GM12878 (cell line): ENCODE results near the gene KRTAP5-6. TPM values are rescaled to one million over a fixed set of nuclear protein-coding genes. Genes with fewer than 3 reads are reported as not detected.

Experiments used
- ATAC-seq: fragments of 200-7000 bp; cut with Tn5 transposase; 3 replicates; pipeline ENCODE4 v1.9.1; 2020; ENCODE audit warnings: mild to moderate bottlenecking, moderate library complexity
- Bru-seq: library from RNA; stranded (reverse); fragments of 400-500 nt; gene quantifications from one replicate; lab custom pipeline; 2021; lab: Mats Ljungman, UMichigan
- BruChase-seq, 2 experiments: library from RNA; stranded (reverse); fragments of 400-500 nt; gene quantifications; one replicate each; lab custom pipeline; 2021; lab: Mats Ljungman, UMichigan
- BruUV-seq: library from RNA; stranded (reverse); fragments of 400-500 nt; replicated peaks from 2 replicates; lab custom pipeline; 2021; lab: Mats Ljungman, UMichigan
- CTCF ChIA-PET: fragments of 300-600 bp; sonication (Branson Sonifier 250); formaldehyde crosslinking; extraction: SDS; loops from one replicate; lab custom pipeline; 2021; ENCODE audit warnings: inconsistent platforms; lab: Yijun Ruan, JAX
- POLR2A ChIA-PET: fragments of 350-600 bp; formaldehyde crosslinking; extraction: SDS; loops from one replicate; lab custom pipeline; 2021; ENCODE audit warnings: inconsistent platforms; lab: Charles Lee
- RAD21 ChIA-PET: fragments of 300-600 bp; sonication (Branson Sonifier 250); formaldehyde crosslinking; loops from one replicate; lab custom pipeline; 2023; ENCODE audit warnings: antibody characterized with exemption; ENCODE audit not compliant: unreplicated experiment; lab: Charles Lee
- SMC1A ChIA-PET: fragments of 300-600 bp; sonication (Branson Sonifier 250); formaldehyde crosslinking; loops from one replicate; lab custom pipeline; 2023; ENCODE audit not compliant: unreplicated experiment, uncharacterized antibody; lab: Charles Lee
- DNase-seq: peaks from one replicate; pipeline ENCODE4 v3.0.0-alpha.2; 2011; ENCODE audit warnings: low read depth, low spot score
- FAIRE-seq: peaks from 3 replicates; lab custom pipeline; 2011; peaks lifted over from hg19 to GRCh38; lab: Jason Lieb, UNC
- H2AFZ ChIP-seq: 2 replicates; pipeline ENCODE4 v1.6.0; 2011; ENCODE audit warnings: low read depth, low read length, control low read depth; ENCODE audit not compliant: control insufficient read depth
- H3K27ac ChIP-seq: 2 replicates; pipeline ENCODE4 v1.5.1; 2011; ENCODE audit warnings: control low read depth; ENCODE audit not compliant: control insufficient read depth, insufficient read depth
- H3K27me3 ChIP-seq, 2 experiments: replicated peaks in 1 of 2; 2 replicates each; pipeline versions ENCODE4 v1.6.0 to v1.6.1; 2011; ENCODE audit warnings: low read length in 1 of 2; ENCODE audit not compliant: control insufficient read depth in 2 of 2, insufficient read depth in 2 of 2
- H3K36me3 ChIP-seq, 2 experiments: 2 replicates each; pipeline ENCODE4 v1.5.1; 2011; ENCODE audit warnings: low read length in 1 of 2; ENCODE audit not compliant: control insufficient read depth in 2 of 2, insufficient read depth in 2 of 2
- H3K4me1 ChIP-seq: 2 replicates; pipeline ENCODE4 v1.6.1; 2011; ENCODE audit warnings: mild to moderate bottlenecking, low read length, moderate library complexity, mixed read lengths; ENCODE audit not compliant: control insufficient read depth, insufficient read depth
- H3K4me2 ChIP-seq: 2 replicates; pipeline ENCODE4 v1.6.0; 2011; ENCODE audit warnings: control low read depth; ENCODE audit not compliant: control insufficient read depth, insufficient read depth
- H3K4me3 ChIP-seq: fragments of 200-600 bp; sonication (generic); 2 replicates; pipeline ENCODE4 v1.5.1; 2016
- H3K79me2 ChIP-seq: 2 replicates; pipeline ENCODE4 v1.6.0; 2011; ENCODE audit warnings: low read length; ENCODE audit not compliant: control insufficient read depth, insufficient read depth
- H3K9ac ChIP-seq: 2 replicates; pipeline ENCODE4 v1.8.0; 2011; ENCODE audit warnings: low read length, control low read depth, mixed read lengths; ENCODE audit not compliant: control insufficient read depth, insufficient read depth
- H3K9me3 ChIP-seq: replicated peaks from 3 replicates; pipeline ENCODE4 v1.5.1; 2011; ENCODE audit warnings: mild to moderate bottlenecking, low read length; ENCODE audit not compliant: control insufficient read depth, insufficient read depth
- H4K20me1 ChIP-seq: 2 replicates; pipeline ENCODE4 v1.6.0; 2011; ENCODE audit not compliant: control insufficient read depth, insufficient read depth
- BCL11A ChIP-seq: IDR thresholded peaks from 2 replicates; pipeline ENCODE4 v1.6.1; 2011; ENCODE audit warnings: low read depth, low read length
- CREM ChIP-seq: IDR thresholded peaks from 2 replicates; pipeline ENCODE4 v1.6.1; 2014; ENCODE audit warnings: antibody characterized with exemption, low read depth
- EP300 ChIP-seq, 2 experiments: fragments of 150-350 bp in 1 of 2; IDR thresholded peaks; 2 replicates each; pipeline ENCODE4 v1.6.1; 2011 to 2012; ENCODE audit warnings: low read depth in 2 of 2, low read length in 2 of 2, borderline replicate concordance in 1 of 2, improper control_type of control experiment in 1 of 2, inconsistent platforms in 1 of 2; ENCODE audit not compliant: control insufficient read depth in 1 of 2
- MTA2 ChIP-seq: fragments of 450-650 bp; IDR thresholded peaks from 2 replicates; pipeline ENCODE4 v1.6.1; 2016; ENCODE audit warnings: low read depth, mild to moderate bottlenecking, moderate library complexity
- SMAD1 ChIP-seq: fragments of 450-650 bp; IDR thresholded peaks from 2 replicates; pipeline ENCODE4 v1.6.1; 2018; ENCODE audit warnings: mild to moderate bottlenecking, low read depth; ENCODE audit not compliant: partially characterized antibody
- STAT1 ChIP-seq: fragments of 450-650 bp; conservative IDR thresholded peaks from 2 replicates; pipeline ENCODE4 v1.6.1; 2014; ENCODE audit warnings: antibody characterized with exemption, mild to moderate bottlenecking
- SUZ12 ChIP-seq: fragments of 200-600 bp; sonication (generic); IDR thresholded peaks from one replicate; pipeline ENCODE4 v1.6.1; 2018; ENCODE audit warnings: antibody characterized with exemption, mild to moderate bottlenecking; ENCODE audit not compliant: unreplicated experiment
- YY1 ChIP-seq: IDR thresholded peaks from 2 replicates; pipeline ENCODE4 v1.6.1; 2011; ENCODE audit warnings: low read depth, mild to moderate bottlenecking, low read length
- ZNF274 ChIP-seq: IDR thresholded peaks from one replicate; pipeline ENCODE4 v1.8.0; 2011; ENCODE audit not compliant: insufficient read length, insufficient read depth
- ZNF384 ChIP-seq: IDR thresholded peaks from 2 replicates; pipeline ENCODE4 v1.6.1; 2012; ENCODE audit warnings: low read depth, mild to moderate bottlenecking, low read length, improper control_type of control experiment, borderline replicate concordance
- WGBS: methylation state at CpG from one replicate; pipeline ENCODE4 v1.1.6; 2016; ENCODE audit warnings: low lambda C conversion rate; ENCODE audit not compliant: insufficient replicate concordance, insufficient coverage; ENCODE audit errors: missing lambda C conversion rate; 5-methylcytosine and 5-hydroxymethylcytosine counted together
- in situ Hi-C: fragments of 300-500 bp; cut with MboI; formaldehyde crosslinking; loops from 9 replicates; pipeline ENCODE4 v1.14.3; 2018; ENCODE audit warnings: mixed read lengths
- intact Hi-C: fragments of 100-400 bp; cut with micrococcal nuclease; formaldehyde crosslinking; loops from one replicate; pipeline ENCODE4 v1.14.2; 2022; ENCODE audit not compliant: unreplicated experiment
- long read RNA-seq, 2 experiments: library from polyadenylated mRNA; unstranded; transcript quantifications; one replicate each; pipeline ENCODE4 v2.0.0, GENCODE V29; 2019 to 2020
- polyA minus RNA-seq, 3 experiments: library from RNA; depleted of rRNA, polyadenylated mRNA; stranded (reverse); fragments of >200 nt; gene quantifications; 2 replicates each; pipeline ENCODE4 v1.2.3, GENCODE V29; 2011
- polyA plus RNA-seq, 11 experiments: library from polyadenylated mRNA; depleted of rRNA in 4 of 11; unstranded in 6 of 11; stranded (reverse) in 5 of 11; fragments of >200 nt; fragmentation: Nextera tagmentation in 4 of 11; fragmentation: Illumina TruSeq in 1 of 11; extraction: Ambion mirVana in 4 of 11; extraction: Trizol in 1 of 11; gene quantifications; 1 replicate in 1 of 11; 2 replicates in 10 of 11; pipeline versions ENCODE4 v1.2.1 to v1.2.3, GENCODE V29; 2011 to 2016; ENCODE audit warnings: inconsistent platforms in 2 of 11, missing spikeins in 2 of 11, low read depth in 1 of 11
- total RNA-seq, 4 experiments: library from RNA; depleted of rRNA in 3 of 4; stranded (reverse); fragments of >200 nt in 3 of 4; fragmentation: Illumina TruSeq in 1 of 4; extraction: Trizol in 1 of 4; gene quantifications; 2 replicates each; pipeline versions ENCODE4 v1.2.1 to v1.2.3, GENCODE V29; 2013 to 2021
- TF ChIP-seq, protein P1 (sequence below): fragments of 450-650 bp; IDR thresholded peaks from 2 replicates; pipeline ENCODE4 v1.6.1; 2017; ENCODE audit warnings: mild to moderate bottlenecking, moderate library complexity
- TF ChIP-seq, protein P2 (sequence below): fragments of 450-650 bp; IDR thresholded peaks from 2 replicates; pipeline ENCODE4 v1.6.1; 2018; ENCODE audit warnings: mild to moderate bottlenecking, low read depth, moderate library complexity; ENCODE audit not compliant: partially characterized antibody

KRTAP5-6 gene, protein sequence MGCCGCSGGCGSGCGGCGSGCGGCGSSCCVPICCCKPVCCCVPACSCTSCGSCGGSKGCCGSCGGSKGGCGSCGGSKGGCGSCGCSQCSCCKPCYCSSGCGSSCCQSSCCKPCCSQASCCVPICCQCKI
- total RNA-seq (2013; cell fraction: nucleolus; rRNA removed), result not detected in 2 replicates
- total RNA-seq (2014; rRNA removed) (not detected in 2 replicates), total RNA-seq (2014; rRNA removed; fragmentation: Illumina TruSeq; extraction: Trizol) (not detected in 2 replicates), total RNA-seq (2021) (not detected in 2 replicates), polyA plus RNA-seq (2011; rRNA removed) (not detected in 2 replicates), polyA plus RNA-seq (2014; fragmentation: Illumina TruSeq; extraction: Trizol) (not detected in 2 replicates), polyA plus RNA-seq (2014; fragmentation: Nextera tagmentation; extraction: Ambion mirVana) (not detected), polyA plus RNA-seq (2014; rRNA removed) (not detected in 2 replicates), polyA plus RNA-seq (2016; fragmentation: Nextera tagmentation; extraction: Ambion mirVana) (not detected), polyA minus RNA-seq (2011; rRNA and poly(A)+ RNA removed) (not detected in 2 replicates), Bru-seq, nascent RNA (not detected), BruChase-seq, experiment 1, labeled RNA remaining after a 6-hour chase (not detected), BruChase-seq, experiment 2, labeled RNA remaining after a 2-hour chase (not detected)
- polyA plus RNA-seq (2011; ENCODE audit: low read depth), result not detected
- polyA plus RNA-seq (2011; cell fraction: cytosol; rRNA removed), result not detected in 2 replicates
- not detected in 2 replicates for polyA plus RNA-seq (2011; cell fraction: nucleus; rRNA removed)
- polyA plus RNA-seq (2012), result not detected in 2 replicates
- polyA minus RNA-seq (2011; cell fraction: cytosol; rRNA and poly(A)+ RNA removed), result not detected in 2 replicates
- polyA minus RNA-seq (2011; cell fraction: nucleus; rRNA and poly(A)+ RNA removed), result not detected in 2 replicates
- long read RNA-seq, experiment 1, result 0 reads
- long read RNA-seq, experiment 2, result 0 reads

DNA sequence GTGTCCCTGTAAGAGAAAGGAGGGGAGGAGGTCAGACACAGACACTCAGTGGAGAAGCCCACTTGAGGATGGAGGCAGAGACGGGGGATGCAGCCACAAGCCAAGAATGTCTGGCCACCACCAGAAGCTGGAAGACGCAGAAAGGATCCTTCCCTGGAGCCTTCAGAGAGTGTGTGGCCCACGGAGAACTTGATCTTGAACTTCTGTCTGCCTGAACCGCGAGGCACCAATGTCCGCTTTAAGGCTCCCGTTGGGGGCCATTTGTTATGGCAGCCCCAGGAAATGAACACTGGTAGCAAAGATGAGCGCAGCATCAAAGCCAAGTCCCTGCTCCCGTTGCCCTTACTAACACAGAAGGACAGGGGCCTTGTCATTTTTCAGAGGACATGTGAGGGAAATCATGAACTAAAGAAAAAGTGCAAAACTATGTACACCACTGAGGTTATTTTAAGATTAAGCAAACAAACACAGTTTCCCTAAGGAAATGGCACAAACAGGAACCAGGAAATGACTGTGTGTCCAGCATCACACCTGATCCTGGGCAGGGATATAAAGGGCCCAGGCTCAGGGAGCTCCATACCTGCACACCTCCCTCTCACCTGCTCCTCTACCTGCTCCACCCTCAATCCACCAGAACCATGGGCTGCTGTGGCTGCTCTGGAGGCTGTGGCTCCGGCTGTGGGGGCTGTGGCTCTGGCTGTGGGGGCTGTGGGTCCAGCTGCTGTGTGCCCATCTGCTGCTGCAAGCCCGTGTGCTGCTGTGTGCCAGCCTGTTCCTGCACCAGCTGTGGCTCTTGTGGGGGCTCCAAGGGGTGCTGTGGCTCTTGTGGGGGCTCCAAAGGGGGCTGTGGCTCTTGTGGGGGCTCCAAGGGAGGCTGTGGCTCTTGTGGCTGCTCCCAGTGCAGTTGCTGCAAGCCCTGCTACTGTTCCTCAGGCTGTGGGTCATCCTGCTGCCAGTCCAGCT is at the start of gene KRTAP5-6:
TSS of gene KRTAP5-6 (plus strand) at position 588 of the 963 bp plus-strand sequence. CDS start at position 639, 51 bp downstream.
- in situ Hi-C loops (loop anchor here (5.0 kb wide), 2 partner anchors 125 to 455 kb away; no protein-coding TSS in a partner anchor), intact Hi-C loops (no loop called here)
- H3K9me3 ChIP-seq, result no peaks in the 10 kb centered on the region
- H4K20me1 ChIP-seq, result no peaks in the 10 kb centered on the region; the same call in 1 of the 2 replicates
- ChIA-PET CTCF (interaction anchor here (1.0 to 2.2 kb wide), 2 partner anchors 11 to 136 kb away, joined by 3 to 6 read pairs; no protein-coding TSS in a partner anchor), SMC1A (no interaction called here), RAD21 (interaction anchor here (1.8 kb wide), 1 partner anchor 136 kb away, joined by 6 read pairs; no protein-coding TSS in a partner anchor), POLR2A (no interaction called here)
- no peak within 1 kb of the TSS for H3K4me2 ChIP-seq
- H3K79me2 ChIP-seq, result no peaks in the 10 kb centered on the region
- H2AFZ ChIP-seq, result no peak within 1 kb of the TSS
- no peaks in the 10 kb centered on the region for H3K4me1 ChIP-seq
- BruUV-seq, result no TSS peak
- ATAC-seq (no peak), FAIRE-seq (no peak), DNase-seq (no peak)
- 14% methylated on average over 11 of the region's 11 CpGs for WGBS
- no peak within 1 kb of the TSS for H3K9ac ChIP-seq
- H3K27ac ChIP-seq, result no peak within 1 kb of the TSS
- no peak within 1 kb of the TSS for H3K4me3 ChIP-seq
- H3K36me3 ChIP-seq, result no peaks in the 10 kb centered on the region
- H3K27me3 ChIP-seq, result no peaks in the 10 kb centered on the region
- TF ChIP-seq SUZ12 (no peak), STAT1 (no peak), CREM (no peak), BCL11A (no peak), YY1 (no peak), EP300 (IDR thresholded peaks at IDR 0.05; ENCODE audit: borderline replicate concordance in 1 of 2, control insufficient read depth in 1 of 2, low read depth in 2 of 2, low read length in 2 of 2) (no peak), ZNF274 (no peak), MTA2 (no peak), SMAD1 (no peak), ZNF384 (no peak)
- TF ChIP-seq, protein P1, sequence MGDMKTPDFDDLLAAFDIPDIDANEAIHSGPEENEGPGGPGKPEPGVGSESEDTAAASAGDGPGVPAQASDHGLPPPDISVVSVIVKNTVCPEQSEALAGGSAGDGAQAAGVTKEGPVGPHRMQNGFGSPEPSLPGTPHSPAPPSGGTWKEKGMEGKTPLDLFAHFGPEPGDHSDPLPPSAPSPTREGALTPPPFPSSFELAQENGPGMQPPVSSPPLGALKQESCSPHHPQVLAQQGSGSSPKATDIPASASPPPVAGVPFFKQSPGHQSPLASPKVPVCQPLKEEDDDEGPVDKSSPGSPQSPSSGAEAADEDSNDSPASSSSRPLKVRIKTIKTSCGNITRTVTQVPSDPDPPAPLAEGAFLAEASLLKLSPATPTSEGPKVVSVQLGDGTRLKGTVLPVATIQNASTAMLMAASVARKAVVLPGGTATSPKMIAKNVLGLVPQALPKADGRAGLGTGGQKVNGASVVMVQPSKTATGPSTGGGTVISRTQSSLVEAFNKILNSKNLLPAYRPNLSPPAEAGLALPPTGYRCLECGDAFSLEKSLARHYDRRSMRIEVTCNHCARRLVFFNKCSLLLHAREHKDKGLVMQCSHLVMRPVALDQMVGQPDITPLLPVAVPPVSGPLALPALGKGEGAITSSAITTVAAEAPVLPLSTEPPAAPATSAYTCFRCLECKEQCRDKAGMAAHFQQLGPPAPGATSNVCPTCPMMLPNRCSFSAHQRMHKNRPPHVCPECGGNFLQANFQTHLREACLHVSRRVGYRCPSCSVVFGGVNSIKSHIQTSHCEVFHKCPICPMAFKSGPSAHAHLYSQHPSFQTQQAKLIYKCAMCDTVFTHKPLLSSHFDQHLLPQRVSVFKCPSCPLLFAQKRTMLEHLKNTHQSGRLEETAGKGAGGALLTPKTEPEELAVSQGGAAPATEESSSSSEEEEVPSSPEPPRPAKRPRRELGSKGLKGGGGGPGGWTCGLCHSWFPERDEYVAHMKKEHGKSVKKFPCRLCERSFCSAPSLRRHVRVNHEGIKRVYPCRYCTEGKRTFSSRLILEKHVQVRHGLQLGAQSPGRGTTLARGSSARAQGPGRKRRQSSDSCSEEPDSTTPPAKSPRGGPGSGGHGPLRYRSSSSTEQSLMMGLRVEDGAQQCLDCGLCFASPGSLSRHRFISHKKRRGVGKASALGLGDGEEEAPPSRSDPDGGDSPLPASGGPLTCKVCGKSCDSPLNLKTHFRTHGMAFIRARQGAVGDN, result no peak
- TF ChIP-seq, protein P2, sequence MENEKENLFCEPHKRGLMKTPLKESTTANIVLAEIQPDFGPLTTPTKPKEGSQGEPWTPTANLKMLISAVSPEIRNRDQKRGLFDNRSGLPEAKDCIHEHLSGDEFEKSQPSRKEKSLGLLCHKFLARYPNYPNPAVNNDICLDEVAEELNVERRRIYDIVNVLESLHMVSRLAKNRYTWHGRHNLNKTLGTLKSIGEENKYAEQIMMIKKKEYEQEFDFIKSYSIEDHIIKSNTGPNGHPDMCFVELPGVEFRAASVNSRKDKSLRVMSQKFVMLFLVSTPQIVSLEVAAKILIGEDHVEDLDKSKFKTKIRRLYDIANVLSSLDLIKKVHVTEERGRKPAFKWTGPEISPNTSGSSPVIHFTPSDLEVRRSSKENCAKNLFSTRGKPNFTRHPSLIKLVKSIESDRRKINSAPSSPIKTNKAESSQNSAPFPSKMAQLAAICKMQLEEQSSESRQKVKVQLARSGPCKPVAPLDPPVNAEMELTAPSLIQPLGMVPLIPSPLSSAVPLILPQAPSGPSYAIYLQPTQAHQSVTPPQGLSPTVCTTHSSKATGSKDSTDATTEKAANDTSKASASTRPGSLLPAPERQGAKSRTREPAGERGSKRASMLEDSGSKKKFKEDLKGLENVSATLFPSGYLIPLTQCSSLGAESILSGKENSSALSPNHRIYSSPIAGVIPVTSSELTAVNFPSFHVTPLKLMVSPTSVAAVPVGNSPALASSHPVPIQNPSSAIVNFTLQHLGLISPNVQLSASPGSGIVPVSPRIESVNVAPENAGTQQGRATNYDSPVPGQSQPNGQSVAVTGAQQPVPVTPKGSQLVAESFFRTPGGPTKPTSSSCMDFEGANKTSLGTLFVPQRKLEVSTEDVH, result no peak
